PC-3 (cell line): ENCODE measurements around the gene SLC44A1. TPM values are rescaled to one million over a fixed set of nuclear protein-coding genes. Genes with fewer than 3 reads are reported as not detected.

Experiments used
- ATAC-seq: fragments of 200-7000 bp; cut with Tn5 transposase; 2 replicates; pipeline ENCODE4 v1.9.1; 2020; ENCODE audit warnings: mild to moderate bottlenecking, moderate library complexity
- BruUV-seq: library from RNA; stranded (reverse); fragments of 400-500 nt; replicated peaks from 2 replicates; lab custom pipeline; 2021; lab: Mats Ljungman, UMichigan
- CTCF ChIA-PET: fragments of 300-600 bp; sonication (Branson Sonifier 250); formaldehyde crosslinking; loops from one replicate; lab custom pipeline; 2022; ENCODE audit warnings: antibody characterized with exemption; lab: Charles Lee
- POLR2A ChIA-PET: fragments of 300-600 bp; sonication (Branson Sonifier 250); formaldehyde crosslinking; loops from one replicate; lab custom pipeline; 2022; ENCODE audit warnings: antibody characterized with exemption; ENCODE audit not compliant: unreplicated experiment; lab: Charles Lee
- DNase-seq: peaks from one replicate; pipeline ENCODE4 v3.0.0-alpha.2; 2015
- H2AFZ ChIP-seq: fragments of 300-600 bp; sonication (generic); 2 replicates; pipeline ENCODE4 v1.6.0; 2016; ENCODE audit warnings: antibody characterized with exemption, low read length
- H3F3A ChIP-seq: fragments of 300-600 bp; sonication (generic); one replicate; pipeline ENCODE4 v1.6.0; 2017; ENCODE audit warnings: antibody characterized with exemption, low read length, control low read depth, mild to moderate bottlenecking; ENCODE audit not compliant: unreplicated experiment
- H3K27ac ChIP-seq: fragments of 300-600 bp; sonication (generic); 2 replicates; pipeline ENCODE4 v1.5.1; 2016; ENCODE audit warnings: mild to moderate bottlenecking, low read length
- H3K27me3 ChIP-seq: fragments of 300-600 bp; sonication (generic); 2 replicates; pipeline ENCODE4 v1.6.1; 2016; ENCODE audit warnings: low read length, mixed read lengths
- H3K36me3 ChIP-seq: fragments of 300-600 bp; sonication (generic); 2 replicates; pipeline ENCODE4 v1.6.1; 2016; ENCODE audit warnings: low read depth, mixed run types, low read length, mixed read lengths
- H3K4me1 ChIP-seq: fragments of 300-600 bp; sonication (generic); 2 replicates; pipeline ENCODE4 v1.5.1; 2016; ENCODE audit warnings: low read length; ENCODE audit not compliant: insufficient read depth
- H3K4me2 ChIP-seq: fragments of 300-600 bp; sonication (generic); 2 replicates; pipeline ENCODE4 v1.6.0; 2016; ENCODE audit warnings: low read length
- H3K4me3 ChIP-seq: fragments of 300-600 bp; sonication (generic); 2 replicates; pipeline ENCODE4 v1.5.1; 2016; ENCODE audit warnings: mild to moderate bottlenecking, low read length, mixed read lengths
- H3K79me2 ChIP-seq: fragments of 300-600 bp; sonication (generic); 2 replicates; pipeline ENCODE4 v1.6.1; 2017; ENCODE audit warnings: low read length, mixed read lengths
- H3K9ac ChIP-seq: fragments of 300-600 bp; sonication (generic); 2 replicates; pipeline ENCODE4 v1.6.0; 2016; ENCODE audit warnings: mild to moderate bottlenecking, low read length
- H3K9me2 ChIP-seq: fragments of 300-600 bp; sonication (generic); replicated peaks from 2 replicates; pipeline ENCODE4 v1.6.1; 2016; ENCODE audit warnings: mixed run types, low read length, mixed read lengths
- H3K9me3 ChIP-seq: fragments of 300-600 bp; sonication (generic); 2 replicates; pipeline ENCODE4 v1.6.1; 2016; ENCODE audit warnings: low read length, mixed read lengths
- H4K20me1 ChIP-seq: fragments of 300-600 bp; sonication (generic); 2 replicates; pipeline ENCODE4 v1.6.1; 2016; ENCODE audit warnings: low read length, mixed read lengths
- CTCF ChIP-seq: fragments of 300-600 bp; sonication (generic); conservative IDR thresholded peaks from 2 replicates; pipeline ENCODE4 v1.5.1; 2017; ENCODE audit warnings: antibody characterized with exemption, low read depth, mild to moderate bottlenecking, low read length
- EZH2 ChIP-seq: fragments of 300-600 bp; sonication (generic); IDR thresholded peaks from one replicate; pipeline ENCODE4 v1.6.1; 2017; ENCODE audit warnings: antibody characterized with exemption, mild to moderate bottlenecking, low read length; ENCODE audit not compliant: unreplicated experiment
- EZH2phosphoT487 ChIP-seq: fragments of 300-600 bp; sonication (generic); IDR thresholded peaks from 2 replicates; pipeline ENCODE4 v1.6.1; 2018; ENCODE audit warnings: mild to moderate bottlenecking, antibody characterized with exemption, low read length, borderline replicate concordance
- intact Hi-C: fragments of 100-400 bp; cut with micrococcal nuclease; formaldehyde crosslinking; loops from 2 replicates; pipeline ENCODE4 v1.9.0; 2023
- total RNA-seq: library from RNA; depleted of rRNA; stranded (reverse); fragments of >200 nt; gene quantifications from 2 replicates; pipeline ENCODE4 v1.2.3, GENCODE V29; 2014

The SLC44A1 gene
- total RNA-seq, 1 experiment from 2014 or later = 16.1 TPM

- Histone ChIP-seq H3K4me2 (no peak overlapping the region), H3K4me3 (no peak overlapping the region), H3K9ac (no peak overlapping the region), H3K9me2 (no peaks in the 10 kb centered on the region; the same call in 1 of the 2 replicates), H3K36me3 (no peaks in the 10 kb centered on the region), H2AFZ (no peak overlapping the region), H3K79me2 (no peaks in the 10 kb centered on the region), H3F3A (no peaks in the 10 kb centered on the region), H3K27me3 (no peaks in the 10 kb centered on the region), H3K9me3 (no peaks in the 10 kb centered on the region), H4K20me1 (no peaks in the 10 kb centered on the region), H3K4me1 (peaks cover 3% of the 10 kb centered on the region; the same call in 1 of the 2 replicates), H3K27ac (no peak overlapping the region)
- ChIA-PET CTCF (no interaction called here), POLR2A (no interaction called here)
- TF ChIP-seq EZH2phosphoT487 (no peak), CTCF (no peak), EZH2 (no peak)
- DNase-seq = no peak
- ATAC-seq = no peak
- intact Hi-C loops = no loop called here
- BruUV-seq = no TSS peak
These were observed 8.2 kb upstream of the SLC44A1 start for GRCh38 chr9:105236261-105236660.

- no peaks in the 10 kb centered on the region for H3F3A ChIP-seq
- H3K79me2 ChIP-seq = no peaks in the 10 kb centered on the region
- TF ChIP-seq CTCF (no peak), EZH2 (no peak)
- no peak overlapping the region for H3K9ac ChIP-seq
- H3K9me2 ChIP-seq = no peaks in the 10 kb centered on the region; the same call in 1 of the 2 replicates
- intact Hi-C loops = no loop called here
- DNase-seq = no peak
- ATAC-seq = no peak
- no peak overlapping the region for H2AFZ ChIP-seq
- ChIA-PET CTCF (no interaction called here), POLR2A (no interaction called here)
- no peak overlapping the region for H3K27ac ChIP-seq
- H3K4me2 ChIP-seq = no peak overlapping the region
- H4K20me1 ChIP-seq = no peaks in the 10 kb centered on the region
- H3K4me1 ChIP-seq = peaks cover 3% of the 10 kb centered on the region; the same call in 1 of the 2 replicates
- no peaks in the 10 kb centered on the region for H3K9me3 ChIP-seq
- H3K27me3 ChIP-seq = no peaks in the 10 kb centered on the region
- no TSS peak for BruUV-seq
- H3K4me3 ChIP-seq = no peak overlapping the region
- no peaks in the 10 kb centered on the region for H3K36me3 ChIP-seq
These were observed 7.2 kb upstream of the SLC44A1 start for GRCh38 chr9:105237246-105237645.

GRCh38 chr9:105238302-105238701 is 6.1 kb upstream of the SLC44A1 start:
- Histone ChIP-seq H4K20me1 (no peaks in the 10 kb centered on the region), H3K9me2 (no peaks in the 10 kb centered on the region; the same call in 1 of the 2 replicates), H2AFZ (no peak overlapping the region), H3K36me3 (no peaks in the 10 kb centered on the region), H3K4me1 (peaks cover 3% of the 10 kb centered on the region; the same call in 1 of the 2 replicates), H3K9me3 (no peaks in the 10 kb centered on the region), H3F3A (no peaks in the 10 kb centered on the region), H3K79me2 (no peaks in the 10 kb centered on the region), H3K27me3 (no peaks in the 10 kb centered on the region), H3K4me3 (no peak overlapping the region), H3K9ac (no peak overlapping the region), H3K27ac (no peak overlapping the region), H3K4me2 (no peak overlapping the region)
- ATAC-seq (no peak), DNase-seq (no peak)
- intact Hi-C loops = no loop called here
- ChIA-PET CTCF (interaction anchor here (0.7 kb wide), 1 partner anchor 118 kb away, joined by 4 read pairs; no protein-coding TSS in a partner anchor), POLR2A (no interaction called here)
- TF ChIP-seq EZH2phosphoT487 (no peak), EZH2 (no peak), CTCF (no peak)
- no TSS peak for BruUV-seq
